ENCODE measurements around the gene BCL6. TPM values are rescaled to one million over a fixed set of nuclear protein-coding genes. Genes with fewer than 3 reads are reported as not detected.

Gene BCL6
- total and polyA plus RNA-seq, 9 donors: 46.3 to 91.1 (median 54.7) TPM

GRCh38 chr3:187735383-187735782, 9.9 kb downstream of the BCL6 start:
- Histone ChIP-seq H3K27me3 (no peaks in the 10 kb centered on the region), H3K27ac (peak overlapping the region in 1 of 2 donors; percentile 13), H3K4me3 (no peak overlapping the region), H3K9me3 (no peaks in the 10 kb centered on the region), H3K36me3 (no peaks in the 10 kb centered on the region), H3K4me1 (ENCODE audit: insufficient read depth) (peaks cover 7% of the 10 kb centered on the region)
- intact Hi-C loops (cut with DNase I): no loop called here
- DNase-seq: no peak
- TF ChIP-seq POLR2A (IDR thresholded peaks at IDR 0.05) (no peak), EP300 (IDR thresholded peaks at IDR 0.05) (no peak), CTCF (IDR thresholded peaks at IDR 0.05) (no peak)
- WGBS, 3 donors: 54 to 68% (median 55%) methylated on average over 3 of the region's 3 CpGs

- Histone ChIP-seq H3K27ac (peak overlapping the region in 1 of 2 donors; percentile 13), H3K4me3 (no peak overlapping the region), H3K27me3 (no peaks in the 10 kb centered on the region), H3K36me3 (no peaks in the 10 kb centered on the region), H3K4me1 (ENCODE audit: insufficient read depth) (peaks cover 7% of the 10 kb centered on the region), H3K9me3 (no peaks in the 10 kb centered on the region)
- WGBS, 3 donors: 14 to 45% (median 28%) methylated on average over 3 of the region's 3 CpGs
- DNase-seq: no peak
- intact Hi-C loops (cut with DNase I): no loop called here
- TF ChIP-seq CTCF (IDR thresholded peaks at IDR 0.05) (no peak), POLR2A (IDR thresholded peaks at IDR 0.05) (no peak), EP300 (IDR thresholded peaks at IDR 0.05) (no peak)
Measured at GRCh38 chr3:187734841-187735240, 10.4 kb downstream of the BCL6 start.

GRCh38 chr3:187733371-187733770, 11.9 kb downstream of the BCL6 start:
- Histone ChIP-seq H3K4me1 (ENCODE audit: insufficient read depth) (peaks cover 7% of the 10 kb centered on the region), H3K4me3 (no peak overlapping the region), H3K36me3 (no peaks in the 10 kb centered on the region), H3K27me3 (no peaks in the 10 kb centered on the region), H3K27ac (no peak overlapping the region), H3K9me3 (no peaks in the 10 kb centered on the region)
- no peak for TF ChIP-seq CTCF (IDR thresholded peaks at IDR 0.05)
- no peak for TF ChIP-seq EP300 (IDR thresholded peaks at IDR 0.05)
- TF ChIP-seq POLR2A (IDR thresholded peaks at IDR 0.05): no peak
- WGBS, 3 donors: 94 to 95% (median 95%) methylated on average over 11 of the region's 11 CpGs
- no peak for DNase-seq
- intact Hi-C loops (cut with DNase I): no loop called here

- TF ChIP-seq POLR2A (IDR thresholded peaks at IDR 0.05): no peak
- TF ChIP-seq CTCF (IDR thresholded peaks at IDR 0.05): no peak
- TF ChIP-seq EP300 (IDR thresholded peaks at IDR 0.05): no peak
- WGBS, 3 donors: 95 to 96% (median 96%) methylated on average over 12 of the region's 12 CpGs
- H3K9me3 ChIP-seq: no peaks in the 10 kb centered on the region
- no peaks in the 10 kb centered on the region for H3K4me1 ChIP-seq (ENCODE audit: insufficient read depth)
- intact Hi-C loops (cut with DNase I): no loop called here
- no peaks in the 10 kb centered on the region for H3K36me3 ChIP-seq
- H3K4me3 ChIP-seq: no peak overlapping the region
- DNase-seq: no peak
- H3K27ac ChIP-seq: no peak overlapping the region
- no peaks in the 10 kb centered on the region for H3K27me3 ChIP-seq
Measured at GRCh38 chr3:187729598-187729997, 15.7 kb downstream of the BCL6 start.

Data from ovary (tissue), 9 donors.